Measurements from ENCODE around the gene HENMT1. TPM values are rescaled to one million over a fixed set of nuclear protein-coding genes. Genes with fewer than 3 reads are reported as not detected.

HENMT1 gene
- total RNA-seq, 1 experiment from 2014 or later, result 9.9 TPM

- intact Hi-C loops (cut with micrococcal nuclease; ENCODE audit: unreplicated experiment), result loop anchor here (10.0 kb wide), 1 partner anchor 52 kb away; no protein-coding TSS in a partner anchor
- CTCF ChIA-PET, result interaction anchor here (0.6 to 1.0 kb wide), 3 partner anchors 22 to 134 kb away, joined by 3 to 5 read pairs (median 4); partner anchors contain the start of gene PRPF38B
- peak overlapping the region; percentile 88 for H3K27ac Mint-ChIP-seq (ENCODE audit: unreplicated experiment)
- no peak overlapping the region for H3K4me3 Mint-ChIP-seq (ENCODE audit: low read depth, unreplicated experiment)
- no peak for TF ChIP-seq CTCF (IDR thresholded peaks at IDR 0.05; ENCODE audit: unreplicated experiment)
- no peaks in the 10 kb centered on the region for H3K36me3 Mint-ChIP-seq (ENCODE audit: insufficient read depth, unreplicated experiment)
- H3K9me3 Mint-ChIP-seq (ENCODE audit: low read depth, unreplicated experiment), result no peaks in the 10 kb centered on the region
- DNase-seq, result peak; percentile 36
- H3K27me3 Mint-ChIP-seq (ENCODE audit: unreplicated experiment), result no peaks in the 10 kb centered on the region
- H3K4me1 Mint-ChIP-seq (ENCODE audit: low read depth, unreplicated experiment), result peaks cover 26% of the 10 kb centered on the region
- BruUV-seq (replicated peaks), result no TSS peak
These were observed 14.1 kb downstream of the HENMT1 start for GRCh38 chr1:108646648-108647269.

DNA sequence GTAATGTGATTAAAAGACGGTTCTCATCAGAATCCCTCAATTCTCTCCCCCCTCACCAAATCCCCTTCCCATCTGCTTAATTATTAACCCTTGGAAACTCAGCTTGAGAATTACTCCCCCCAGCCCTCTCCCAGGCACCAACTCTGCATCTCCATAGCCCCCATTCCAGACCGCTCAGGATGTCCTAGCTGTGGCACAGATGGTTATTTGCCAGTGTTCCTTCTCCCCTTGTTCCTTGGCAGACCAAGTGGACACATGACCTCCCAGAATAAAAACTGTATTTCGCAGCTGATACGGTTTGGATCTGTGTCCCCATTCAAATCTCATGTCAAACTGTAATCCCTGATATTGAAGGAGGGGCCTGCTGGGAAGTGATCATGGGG is 14.6 kb downstream of the HENMT1 start:
- H3K27ac Mint-ChIP-seq (ENCODE audit: unreplicated experiment), result no peak overlapping the region
- no peaks in the 10 kb centered on the region for H3K27me3 Mint-ChIP-seq (ENCODE audit: unreplicated experiment)
- no TSS peak for BruUV-seq (replicated peaks)
- intact Hi-C loops (cut with micrococcal nuclease; ENCODE audit: unreplicated experiment), result loop anchor here (10.0 kb wide), 1 partner anchor 51 kb away; no protein-coding TSS in a partner anchor
- no peak overlapping the region for H3K4me3 Mint-ChIP-seq (ENCODE audit: low read depth, unreplicated experiment)
- no peak for DNase-seq
- H3K4me1 Mint-ChIP-seq (ENCODE audit: low read depth, unreplicated experiment), result peaks cover 26% of the 10 kb centered on the region
- no peaks in the 10 kb centered on the region for H3K36me3 Mint-ChIP-seq (ENCODE audit: insufficient read depth, unreplicated experiment)
- no peak for TF ChIP-seq CTCF (IDR thresholded peaks at IDR 0.05; ENCODE audit: unreplicated experiment)
- CTCF ChIA-PET, result interaction anchor here (0.9 to 1.0 kb wide), 2 partner anchors 45 to 134 kb away, joined by 3 to 5 read pairs; partner anchors contain the start of gene PRPF38B
- H3K9me3 Mint-ChIP-seq (ENCODE audit: low read depth, unreplicated experiment), result no peaks in the 10 kb centered on the region

DNA sequence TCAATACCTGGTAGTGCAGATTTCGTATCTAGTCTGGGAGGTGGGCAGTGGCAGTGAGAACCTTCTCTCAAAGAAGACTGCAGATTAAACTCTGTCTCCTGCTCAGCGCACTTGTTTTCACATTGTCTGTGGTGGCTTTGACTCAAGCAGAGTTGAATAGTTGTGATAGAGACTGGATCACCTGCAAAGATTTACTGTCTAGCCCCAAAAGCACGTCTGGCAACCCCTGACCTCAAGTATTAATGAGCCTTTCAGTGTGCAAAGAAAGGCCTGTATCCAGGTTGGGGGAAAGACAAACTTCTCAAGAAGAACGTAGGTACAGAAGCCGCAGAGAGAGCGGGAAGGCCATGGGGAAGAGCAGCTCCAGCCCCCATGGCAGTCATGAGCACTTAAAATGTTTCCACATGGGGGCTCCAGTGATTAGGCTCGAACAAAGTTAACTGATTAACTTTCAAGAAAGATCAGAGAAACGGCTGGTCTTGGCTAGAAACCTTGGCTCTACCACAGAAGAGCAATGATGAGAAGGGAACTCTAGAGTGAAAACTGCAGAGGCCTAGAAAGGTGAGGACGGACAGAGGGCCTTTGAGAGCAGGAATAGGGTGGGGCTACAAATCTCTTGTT is 15.2 kb downstream of the HENMT1 start:
- H3K27me3 Mint-ChIP-seq (ENCODE audit: unreplicated experiment), result no peaks in the 10 kb centered on the region
- no TSS peak for BruUV-seq (replicated peaks)
- DNase-seq, result no peak
- TF ChIP-seq CTCF (IDR thresholded peaks at IDR 0.05; ENCODE audit: unreplicated experiment), result no peak
- H3K4me3 Mint-ChIP-seq (ENCODE audit: low read depth, unreplicated experiment), result no peak overlapping the region
- no peaks in the 10 kb centered on the region for H3K9me3 Mint-ChIP-seq (ENCODE audit: low read depth, unreplicated experiment)
- peaks cover 26% of the 10 kb centered on the region for H3K4me1 Mint-ChIP-seq (ENCODE audit: low read depth, unreplicated experiment)
- CTCF ChIA-PET, result no interaction called here
- intact Hi-C loops (cut with micrococcal nuclease; ENCODE audit: unreplicated experiment), result loop anchor here (10.0 kb wide), 1 partner anchor 51 kb away; no protein-coding TSS in a partner anchor
- no peak overlapping the region for H3K27ac Mint-ChIP-seq (ENCODE audit: unreplicated experiment)
- no peaks in the 10 kb centered on the region for H3K36me3 Mint-ChIP-seq (ENCODE audit: insufficient read depth, unreplicated experiment)

- Mint-ChIP-seq H3K9me3 (ENCODE audit: low read depth, unreplicated experiment) (no peaks in the 10 kb centered on the region), H3K4me3 (ENCODE audit: low read depth, unreplicated experiment) (no peak overlapping the region), H3K4me1 (ENCODE audit: low read depth, unreplicated experiment) (peaks cover 26% of the 10 kb centered on the region), H3K27me3 (ENCODE audit: unreplicated experiment) (no peaks in the 10 kb centered on the region), H3K36me3 (ENCODE audit: insufficient read depth, unreplicated experiment) (no peaks in the 10 kb centered on the region), H3K27ac (ENCODE audit: unreplicated experiment) (no peak overlapping the region)
- CTCF ChIA-PET, result no interaction called here
- no peak for DNase-seq
- TF ChIP-seq CTCF (IDR thresholded peaks at IDR 0.05; ENCODE audit: unreplicated experiment), result no peak
- intact Hi-C loops (cut with micrococcal nuclease; ENCODE audit: unreplicated experiment), result loop anchor here (10.0 kb wide), 1 partner anchor 50 kb away; no protein-coding TSS in a partner anchor
- BruUV-seq (replicated peaks), result no TSS peak
These were observed 15.9 kb downstream of the HENMT1 start for GRCh38 chr1:108644984-108645383.

Measured in Calu3 (cell line).